Astrocyte (in vitro differentiated cells and primary cell): ENCODE data around the gene AGGF1.

Experiments used
- EZH2 ChIP-seq: IDR thresholded peaks from 2 replicates; pipeline ENCODE4 v1.6.1; 2012; ENCODE audit warnings: mild to moderate bottlenecking, low read length, inconsistent platforms; ENCODE audit not compliant: insufficient read depth
- TF ChIP-seq, protein P1 (sequence below): IDR thresholded peaks from 2 replicates; pipeline ENCODE4 v1.5.1; 2011; ENCODE audit warnings: low read depth, mild to moderate bottlenecking, inconsistent platforms, low read length, moderate library complexity; ENCODE audit not compliant: insufficient read depth

DNA sequence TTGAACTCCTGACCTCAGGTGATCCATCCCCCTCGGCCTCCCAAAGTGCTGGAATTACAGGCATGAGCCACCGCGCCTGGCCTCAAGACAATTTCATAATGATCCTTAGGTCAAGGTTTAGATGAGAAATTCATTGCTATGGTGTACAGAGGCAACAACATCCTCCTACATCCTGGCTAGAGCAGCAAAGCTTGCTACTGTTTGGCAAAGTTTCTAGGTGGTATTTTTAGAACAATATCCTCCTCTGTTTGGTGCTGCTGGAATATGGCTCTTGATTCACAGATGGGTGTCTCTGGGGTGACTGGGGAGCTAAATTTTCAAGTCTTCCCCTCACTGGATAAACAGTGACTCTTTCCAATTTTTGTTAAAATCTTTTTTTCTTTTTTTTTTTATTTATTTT, 46.7 kb upstream of the AGGF1 start:
- no peak for TF ChIP-seq EZH2
- TF ChIP-seq, protein P1, sequence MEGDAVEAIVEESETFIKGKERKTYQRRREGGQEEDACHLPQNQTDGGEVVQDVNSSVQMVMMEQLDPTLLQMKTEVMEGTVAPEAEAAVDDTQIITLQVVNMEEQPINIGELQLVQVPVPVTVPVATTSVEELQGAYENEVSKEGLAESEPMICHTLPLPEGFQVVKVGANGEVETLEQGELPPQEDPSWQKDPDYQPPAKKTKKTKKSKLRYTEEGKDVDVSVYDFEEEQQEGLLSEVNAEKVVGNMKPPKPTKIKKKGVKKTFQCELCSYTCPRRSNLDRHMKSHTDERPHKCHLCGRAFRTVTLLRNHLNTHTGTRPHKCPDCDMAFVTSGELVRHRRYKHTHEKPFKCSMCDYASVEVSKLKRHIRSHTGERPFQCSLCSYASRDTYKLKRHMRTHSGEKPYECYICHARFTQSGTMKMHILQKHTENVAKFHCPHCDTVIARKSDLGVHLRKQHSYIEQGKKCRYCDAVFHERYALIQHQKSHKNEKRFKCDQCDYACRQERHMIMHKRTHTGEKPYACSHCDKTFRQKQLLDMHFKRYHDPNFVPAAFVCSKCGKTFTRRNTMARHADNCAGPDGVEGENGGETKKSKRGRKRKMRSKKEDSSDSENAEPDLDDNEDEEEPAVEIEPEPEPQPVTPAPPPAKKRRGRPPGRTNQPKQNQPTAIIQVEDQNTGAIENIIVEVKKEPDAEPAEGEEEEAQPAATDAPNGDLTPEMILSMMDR = no peak
